H1 (cell line): ENCODE results near the gene NPIPB6. TPM values are rescaled to one million over a fixed set of nuclear protein-coding genes. Genes with fewer than 3 reads are reported as not detected.

Source experiments
- CTCF ChIA-PET: fragments of 300-600 bp; sonication (Branson Sonifier 250); formaldehyde crosslinking; loops from one replicate; lab custom pipeline; 2021; ENCODE audit not compliant: partially characterized antibody; lab: Charles Lee
- POLR2A ChIA-PET: fragments of 300-600 bp; sonication (Branson Sonifier 250); formaldehyde crosslinking; loops from one replicate; lab custom pipeline; 2021; ENCODE audit warnings: inconsistent platforms; ENCODE audit not compliant: partially characterized antibody; lab: Charles Lee
- DNase-seq, 2 experiments: peaks; one replicate each; pipeline versions ENCODE4 v3.0.0 to v3.0.0-alpha.2; 2010 to 2022; ENCODE audit warnings: low spot score in 2 of 2, low read depth in 1 of 2, mixed read lengths in 1 of 2
- FAIRE-seq: peaks from 2 replicates; lab custom pipeline; 2011; peaks lifted over from hg19 to GRCh38; lab: Jason Lieb, UNC
- H2AFZ ChIP-seq: 2 replicates; pipeline ENCODE4 v1.8.1; 2012; ENCODE audit warnings: low read length, inconsistent platforms
- H2AK5ac ChIP-seq: 2 replicates; pipeline ENCODE4 v1.6.1; 2013; ENCODE audit warnings: low read depth, low read length
- H2BK120ac ChIP-seq: replicated peaks from 2 replicates; pipeline ENCODE3; 2013; ENCODE audit warnings: low read depth, low read length, inconsistent platforms
- H2BK12ac ChIP-seq: 2 replicates; pipeline ENCODE4 v1.6.1; 2013; ENCODE audit warnings: low read depth, low read length
- H2BK15ac ChIP-seq: 2 replicates; pipeline ENCODE4 v1.6.1; 2013; ENCODE audit warnings: low read length
- H2BK20ac ChIP-seq: 2 replicates; pipeline ENCODE4 v1.6.1; 2013; ENCODE audit warnings: low read length
- H2BK5ac ChIP-seq: 2 replicates; pipeline ENCODE4 v1.6.1; 2013; ENCODE audit warnings: low read depth, low read length
- H3K14ac ChIP-seq: 2 replicates; pipeline ENCODE4 v1.6.1; 2013; ENCODE audit warnings: inconsistent platforms; ENCODE audit not compliant: insufficient read length
- H3K18ac ChIP-seq: 2 replicates; pipeline ENCODE4 v1.6.1; 2013; ENCODE audit warnings: low read length; ENCODE audit errors: extremely low read depth
- H3K23ac ChIP-seq: 2 replicates; pipeline ENCODE4 v1.6.1; 2013; ENCODE audit warnings: inconsistent platforms; ENCODE audit not compliant: insufficient read length
- H3K23me2 ChIP-seq: 2 replicates; pipeline ENCODE4 v1.6.1; 2013; ENCODE audit warnings: low read depth, low read length
- H3K27ac ChIP-seq: 2 replicates; pipeline ENCODE4 v1.6.1; 2011; ENCODE audit warnings: low read depth, low read length, inconsistent platforms
- H3K27me3 ChIP-seq, 4 experiments: replicated peaks in 1 of 4; 1 replicate in 1 of 4; 2 replicates in 3 of 4; pipeline versions ENCODE4 v1.6.1 to v1.8.1; 2011 to 2013; ENCODE audit warnings: low read length in 3 of 4, mild to moderate bottlenecking in 3 of 4, inconsistent platforms in 2 of 4, mixed read lengths in 2 of 4, moderate library complexity in 1 of 4; ENCODE audit not compliant: control insufficient read depth in 3 of 4, insufficient read depth in 3 of 4; ENCODE audit errors: extremely low read depth in 1 of 4
- H3K36me3 ChIP-seq, 4 experiments: 2 replicates each; pipeline versions ENCODE4 v1.6.1 to v1.8.1; 2011 to 2013; ENCODE audit warnings: mild to moderate bottlenecking in 4 of 4, low read length in 3 of 4, moderate library complexity in 2 of 4, control low read depth in 1 of 4, inconsistent platforms in 1 of 4; ENCODE audit not compliant: insufficient read depth in 4 of 4, control insufficient read depth in 2 of 4
- H3K4ac ChIP-seq: replicated peaks from 2 replicates; pipeline ENCODE3; 2013; ENCODE audit warnings: low read length, low read depth, mixed read lengths, inconsistent platforms; ENCODE audit not compliant: insufficient read length
- H3K4me1 ChIP-seq, 4 experiments: replicated peaks in 1 of 4; 1 replicate in 1 of 4; 2 replicates in 3 of 4; pipeline versions ENCODE4 v1.6.1 to v1.8.1; 2011 to 2013; ENCODE audit warnings: low read length in 3 of 4, inconsistent platforms in 2 of 4, mixed read lengths in 1 of 4; ENCODE audit not compliant: insufficient read depth in 4 of 4, control insufficient read depth in 3 of 4
- H3K4me2 ChIP-seq, 2 experiments: 2 replicates each; pipeline versions ENCODE4 v1.6.1 to v1.8.1; 2011 to 2013; ENCODE audit warnings: low read depth in 2 of 2, low read length in 2 of 2, control low read depth in 1 of 2, inconsistent platforms in 1 of 2, mild to moderate bottlenecking in 1 of 2; ENCODE audit not compliant: insufficient read depth in 1 of 2
- H3K4me3 ChIP-seq, 4 experiments: fragments of 200-600, 300-600 bp in 1 of 4; sonication (generic), shearing (Covaris generic), sonication (Bioruptor Twin) in 1 of 4; 2 replicates each; pipeline versions ENCODE4 v1.5.1 to v1.8.1; 2011 to 2016; ENCODE audit warnings: low read length in 4 of 4, low read depth in 3 of 4, control low read depth in 2 of 4, inconsistent platforms in 2 of 4, mild to moderate bottlenecking in 2 of 4, mixed read lengths in 1 of 4, moderate library complexity in 1 of 4; ENCODE audit not compliant: insufficient read depth in 2 of 4; ENCODE audit errors: extremely low read depth in 1 of 4
- H3K56ac ChIP-seq: replicated peaks from 2 replicates; pipeline ENCODE3; 2013; ENCODE audit warnings: low read depth, mild to moderate bottlenecking, mixed read lengths, low read length, inconsistent platforms; ENCODE audit not compliant: insufficient read length
- H3K79me1 ChIP-seq: 2 replicates; pipeline ENCODE4 v1.6.1; 2013; ENCODE audit warnings: low read depth, low read length, control low read depth
- H3K79me2 ChIP-seq, 2 experiments: 2 replicates each; pipeline versions ENCODE4 v1.6.1 to v1.8.1; 2012 to 2013; ENCODE audit warnings: low read length in 2 of 2, mild to moderate bottlenecking in 2 of 2, inconsistent platforms in 1 of 2; ENCODE audit not compliant: insufficient read depth in 2 of 2, control insufficient read depth in 1 of 2
- H3K9ac ChIP-seq, 4 experiments: replicated peaks in 1 of 4; 1 replicate in 1 of 4; 2 replicates in 3 of 4; pipeline versions ENCODE4 v1.6.1 to v1.8.1; 2011 to 2013; ENCODE audit warnings: low read depth in 3 of 4, low read length in 3 of 4, control low read depth in 2 of 4, mild to moderate bottlenecking in 2 of 4, moderate library complexity in 2 of 4, inconsistent platforms in 1 of 4; ENCODE audit errors: extremely low read depth in 1 of 4
- H3K9me3 ChIP-seq, 2 experiments: 2 replicates each; pipeline versions ENCODE4 v1.6.1 to v1.8.1; 2012 to 2013; ENCODE audit warnings: mild to moderate bottlenecking in 2 of 2, moderate library complexity in 2 of 2, control low read depth in 1 of 2, inconsistent platforms in 1 of 2, low read depth in 1 of 2, low read length in 1 of 2, mixed read lengths in 1 of 2; ENCODE audit not compliant: insufficient read depth in 2 of 2
- H4K20me1 ChIP-seq, 2 experiments: replicated peaks in 1 of 2; 2 replicates each; pipeline versions ENCODE3 to v1.8.1; 2011 to 2013; ENCODE audit warnings: inconsistent platforms in 2 of 2, low read length in 2 of 2, mild to moderate bottlenecking in 1 of 2; ENCODE audit not compliant: insufficient read depth in 2 of 2, control insufficient read depth in 1 of 2
- H4K5ac ChIP-seq: 2 replicates; pipeline ENCODE4 v1.6.1; 2013; ENCODE audit warnings: low read length, low read depth, mixed read lengths, inconsistent platforms; ENCODE audit not compliant: insufficient read length
- H4K8ac ChIP-seq: 2 replicates; pipeline ENCODE4 v1.8.0; 2013; ENCODE audit warnings: mild to moderate bottlenecking, moderate library complexity, low read length, inconsistent platforms; ENCODE audit not compliant: insufficient read depth; ENCODE audit errors: extremely low read depth
- H4K91ac ChIP-seq: replicated peaks from 2 replicates; pipeline ENCODE3; 2013; ENCODE audit warnings: low read length, mixed read lengths, inconsistent platforms; ENCODE audit not compliant: insufficient read length
- WGBS, 2 experiments: shearing (Covaris generic) in 1 of 2; methylation state at CpG; one replicate each; pipeline versions ENCODE4 v1.1.6 to v1.1.7; 2013 to 2015; ENCODE audit warnings: low lambda C conversion rate in 2 of 2, mixed read lengths in 2 of 2, inconsistent platforms in 1 of 2, low coverage in 1 of 2, missing lambda C conversion rate in 1 of 2; ENCODE audit not compliant: insufficient replicate concordance in 2 of 2, insufficient coverage in 1 of 2, insufficient read length in 1 of 2; ENCODE audit errors: extremely low coverage in 1 of 2, missing lambda C conversion rate in 1 of 2; 5-methylcytosine and 5-hydroxymethylcytosine counted together
- polyA plus RNA-seq, 7 experiments: library from polyadenylated mRNA; depleted of rRNA in 3 of 7; stranded (reverse) in 5 of 7; unstranded in 2 of 7; fragments of >200 nt in 5 of 7; fragments of 200-250 nt in 2 of 7; gene quantifications; 1 replicate in 5 of 7; 2 replicates in 1 of 7; 4 replicates in 1 of 7; pipeline versions ENCODE4 v1.2.1 to v1.2.3, GENCODE V29; 2011 to 2013; ENCODE audit warnings: missing spikeins in 2 of 7, mixed read lengths in 2 of 7
- total RNA-seq: library from RNA; stranded (reverse); fragmentation: NEBNext Ultra II Directional; extraction: Animal tissue kit (Norgen Biotek cat#: 25700); gene quantifications from 2 replicates; pipeline ENCODE4 v1.2.1, GENCODE V29; 2021
- TF ChIP-seq, protein P1 (sequence below): IDR thresholded peaks from 2 replicates; pipeline ENCODE4 v1.6.1; 2011; ENCODE audit warnings: low read depth, mild to moderate bottlenecking, low read length; ENCODE audit not compliant: insufficient read depth

The NPIPB6 gene
- total and polyA plus RNA-seq, 2 of the 8 experiments (the other 6 are each of a cell fraction or from before 2014, with no cell fraction given): 0.83 to 1.9 TPM

DNA sequence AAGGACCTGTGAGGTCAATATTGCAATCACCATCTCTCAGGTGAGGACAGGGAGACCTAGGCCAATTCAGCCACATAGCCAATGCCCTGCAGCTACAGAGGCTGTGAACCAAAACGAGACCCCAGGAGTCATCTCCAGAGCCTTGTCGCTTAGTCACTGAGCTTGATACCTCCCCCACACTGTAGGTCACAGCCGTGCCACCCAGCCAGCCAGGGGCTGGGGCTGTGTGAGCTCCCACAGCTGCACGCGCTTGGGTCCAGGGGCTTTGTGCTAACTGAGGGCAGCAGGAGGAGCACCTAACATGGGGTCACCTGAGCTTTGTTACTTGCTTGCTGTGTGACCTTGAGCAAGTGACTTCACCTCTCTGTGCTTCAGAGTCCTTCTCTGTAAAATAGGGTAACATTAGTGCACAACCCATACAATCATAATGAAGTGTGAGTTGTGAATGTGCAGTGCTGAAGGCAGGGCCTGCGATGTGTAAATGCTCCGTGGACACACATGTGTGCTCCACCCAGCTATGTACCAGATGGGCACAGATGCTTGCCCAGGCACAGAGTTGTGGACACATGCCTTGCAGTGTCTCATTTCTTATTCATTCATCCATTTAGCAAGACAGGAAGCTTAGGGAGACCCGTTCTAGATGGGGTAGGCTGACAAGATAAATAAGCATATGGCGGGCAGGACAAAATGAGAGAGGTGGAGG, 45.1 kb downstream of the NPIPB6 start:
- Histone ChIP-seq H3K4ac (no peak overlapping the region), H2AFZ (no peak overlapping the region), H3K18ac (no peak overlapping the region), H3K4me3 (no peak overlapping the region), H4K91ac (no peak overlapping the region), H3K23ac (no peak overlapping the region), H2BK15ac (no peak overlapping the region), H3K9me3 (no peaks in the 10 kb centered on the region), H3K4me1 (no peaks in the 10 kb centered on the region), H4K8ac (peak overlapping the region; percentile 35), H3K23me2 (no peaks in the 10 kb centered on the region), H2BK20ac (no peak overlapping the region), H3K79me2 (no peaks in the 10 kb centered on the region; a peak in 1 of 4 replicates), H3K36me3 (peaks cover 0 to 24% (median 10%) of the 10 kb centered on the region in 4 experiments; a peak in 6 of 8 replicates), H4K5ac (no peak overlapping the region), H3K56ac (peak overlapping the region; percentile 25), H3K9ac (no peak overlapping the region), H2BK120ac (no peak overlapping the region), H3K27ac (peak overlapping the region; percentile 22; the same call in 1 of the 2 replicates), H3K14ac (no peak overlapping the region), H4K20me1 (peaks cover 13 to 21% of the 10 kb centered on the region in 2 experiments), H3K79me1 (peaks cover 10% of the 10 kb centered on the region), H2BK5ac (no peak overlapping the region), H3K4me2 (no peak overlapping the region), H2BK12ac (no peak overlapping the region), H2AK5ac (no peak overlapping the region), H3K27me3 (no peaks in the 10 kb centered on the region)
- TF ChIP-seq, protein P1, sequence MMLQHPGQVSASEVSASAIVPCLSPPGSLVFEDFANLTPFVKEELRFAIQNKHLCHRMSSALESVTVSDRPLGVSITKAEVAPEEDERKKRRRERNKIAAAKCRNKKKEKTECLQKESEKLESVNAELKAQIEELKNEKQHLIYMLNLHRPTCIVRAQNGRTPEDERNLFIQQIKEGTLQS: no peak
- no peak for FAIRE-seq
- no peak for DNase-seq
- WGBS, 2 experiments: 89% methylated on average over 9 of the region's 9 CpGs; no CpG with 5 or more reads in 1 of the 2 experiments
- CTCF ChIA-PET: interaction anchor here (0.6 to 6.5 kb wide), 15 partner anchors 9 to 287 kb away, joined by 3 to 152 read pairs (median 5); no protein-coding TSS in a partner anchor
- POLR2A ChIA-PET: interaction anchor here (1.5 to 2.0 kb wide), 4 partner anchors 9 to 37 kb away, joined by 3 to 6 read pairs (median 4); partner anchors contain the start of gene SBK1
